Measurements from ENCODE around the gene JAM3.

Gene JAM3

GRCh38 chr11:134038897-134039470, 29.9 kb upstream of the JAM3 start:
- Histone ChIP-seq H3K9me2 (replicated peaks; ENCODE audit: insufficient read depth, low read length) (no peaks in the 10 kb centered on the region), H3K4me3 (ENCODE audit: insufficient read depth, low read length, poor library complexity, severe bottlenecking) (no peak overlapping the region), H3K27ac (ENCODE audit: low read depth, low read length) (no peak overlapping the region), H3K79me2 (ENCODE audit: insufficient read depth, low read length) (no peaks in the 10 kb centered on the region), H4K20me1 (ENCODE audit: low read depth, low read length) (no peaks in the 10 kb centered on the region), H3F3A (ENCODE audit: insufficient read depth) (no peaks in the 10 kb centered on the region), H2AFZ (ENCODE audit: low read depth, low read length, severe bottlenecking) (no peak overlapping the region), H3K9me3 (ENCODE audit: insufficient read depth, low read length) (no peaks in the 10 kb centered on the region), H3K9ac (ENCODE audit: low read length) (no peak overlapping the region), H3K4me2 (ENCODE audit: low read depth, low read length, poor library complexity, severe bottlenecking) (no peak overlapping the region), H3K36me3 (ENCODE audit: low read length) (no peaks in the 10 kb centered on the region), H3K27me3 (ENCODE audit: low read length) (no peaks in the 10 kb centered on the region)
- TF ChIP-seq EZH2phosphoT487 (conservative IDR thresholded peaks at IDR 0.05; ENCODE audit: low read length) (no peak), CTCF (IDR thresholded peaks at IDR 0.05; ENCODE audit: insufficient read depth, low read length, poor library complexity, severe bottlenecking) (no peak)

- no peak overlapping the region for H2AFZ ChIP-seq (ENCODE audit: low read depth, low read length, severe bottlenecking)
- no peak overlapping the region for H3K4me3 ChIP-seq (ENCODE audit: insufficient read depth, low read length, poor library complexity, severe bottlenecking)
- no peaks in the 10 kb centered on the region for H3K9me3 ChIP-seq (ENCODE audit: insufficient read depth, low read length)
- H3K9me2 ChIP-seq (replicated peaks; ENCODE audit: insufficient read depth, low read length): no peaks in the 10 kb centered on the region
- no peaks in the 10 kb centered on the region for H3K36me3 ChIP-seq (ENCODE audit: low read length)
- no peaks in the 10 kb centered on the region for H3K79me2 ChIP-seq (ENCODE audit: insufficient read depth, low read length)
- H3K4me2 ChIP-seq (ENCODE audit: low read depth, low read length, poor library complexity, severe bottlenecking): no peak overlapping the region
- no peaks in the 10 kb centered on the region for H4K20me1 ChIP-seq (ENCODE audit: low read depth, low read length)
- TF ChIP-seq CTCF (IDR thresholded peaks at IDR 0.05; ENCODE audit: insufficient read depth, low read length, poor library complexity, severe bottlenecking): no peak
- TF ChIP-seq EZH2phosphoT487 (conservative IDR thresholded peaks at IDR 0.05; ENCODE audit: low read length): no peak
- no peaks in the 10 kb centered on the region for H3F3A ChIP-seq (ENCODE audit: insufficient read depth)
- H3K9ac ChIP-seq (ENCODE audit: low read length): no peak overlapping the region
- H3K27ac ChIP-seq (ENCODE audit: low read depth, low read length): no peak overlapping the region
- no peaks in the 10 kb centered on the region for H3K27me3 ChIP-seq (ENCODE audit: low read length)
Measured at GRCh38 chr11:134039726-134040385, 29.0 kb upstream of the JAM3 start.

GRCh38 chr11:134040386-134041302, 28.2 kb upstream of the JAM3 start:
- Histone ChIP-seq H4K20me1 (ENCODE audit: low read depth, low read length) (no peaks in the 10 kb centered on the region), H3K79me2 (ENCODE audit: insufficient read depth, low read length) (no peaks in the 10 kb centered on the region), H3F3A (ENCODE audit: insufficient read depth) (no peaks in the 10 kb centered on the region), H3K4me3 (ENCODE audit: insufficient read depth, low read length, poor library complexity, severe bottlenecking) (no peak overlapping the region), H3K27me3 (ENCODE audit: low read length) (no peaks in the 10 kb centered on the region), H3K4me2 (ENCODE audit: low read depth, low read length, poor library complexity, severe bottlenecking) (no peak overlapping the region), H3K36me3 (ENCODE audit: low read length) (no peaks in the 10 kb centered on the region), H3K9ac (ENCODE audit: low read length) (no peak overlapping the region), H3K27ac (ENCODE audit: low read depth, low read length) (no peak overlapping the region), H3K9me2 (replicated peaks; ENCODE audit: insufficient read depth, low read length) (no peaks in the 10 kb centered on the region), H2AFZ (ENCODE audit: low read depth, low read length, severe bottlenecking) (no peak overlapping the region), H3K9me3 (ENCODE audit: insufficient read depth, low read length) (no peaks in the 10 kb centered on the region)
- TF ChIP-seq EZH2phosphoT487 (conservative IDR thresholded peaks at IDR 0.05; ENCODE audit: low read length) (no peak), CTCF (IDR thresholded peaks at IDR 0.05; ENCODE audit: insufficient read depth, low read length, poor library complexity, severe bottlenecking) (no peak)

Measured in SU-DHL-6 (cell line).